Ascending aorta (tissue), 2 donors: ENCODE data around the gene CELSR2. TPM values are rescaled to one million over a fixed set of nuclear protein-coding genes. Genes with fewer than 3 reads are reported as not detected.

Source experiments
- DNase-seq, 2 donors: peaks; one replicate each; pipeline ENCODE4 v3.0.0-alpha.2; 2019; ENCODE audit warnings: low spot score in 2 of 2
- H3K27ac ChIP-seq, 2 donors: fragments of 200-600 bp; sonication (generic); one replicate each; pipeline ENCODE4 v1.5.1; 2016 to 2017; ENCODE audit warnings: mild to moderate bottlenecking in 1 of 2
- H3K27me3 ChIP-seq: fragments of 200-600 bp; sonication (generic); one replicate; pipeline ENCODE4 v1.5.1; 2017
- H3K36me3 ChIP-seq, 2 donors: fragments of 200-600 bp; sonication (generic); one replicate each; pipeline ENCODE4 v1.5.1; 2016
- H3K4me1 ChIP-seq, 2 donors: fragments of 200-600 bp; sonication (generic); one replicate each; pipeline ENCODE4 v1.5.1; 2016 to 2017; ENCODE audit warnings: mild to moderate bottlenecking in 1 of 2
- H3K4me3 ChIP-seq, 2 donors: fragments of 200-600 bp; sonication (generic); one replicate each; pipeline ENCODE4 v1.5.1; 2016 to 2017; ENCODE audit warnings: mild to moderate bottlenecking in 1 of 2
- H3K9me3 ChIP-seq, 2 donors: fragments of 200-600 bp; sonication (generic); one replicate each; pipeline ENCODE4 v1.5.1; 2016
- CTCF ChIP-seq, 3 experiments: fragments of 200-600 bp in 2 of 3; fragments of 450-650 bp in 1 of 3; sonication (generic) in 2 of 3; IDR thresholded peaks; one replicate each; pipeline ENCODE4 v1.5.1; 2016 to 2019; ENCODE audit warnings: antibody characterized with exemption in 3 of 3, mild to moderate bottlenecking in 1 of 3, moderate library complexity in 1 of 3
- intact Hi-C: fragments of 100-400 bp; cut with DNase I; formaldehyde crosslinking; loops from one replicate; pipeline ENCODE4 v1.15.1; 2023
- total RNA-seq: library from RNA; depleted of rRNA; stranded (reverse); fragments of >200 nt; gene quantifications from one replicate; pipeline ENCODE4 v1.1.0, GENCODE V29; 2016

The CELSR2 gene
- total RNA-seq, 1 donor from 2014 or later = 3.6 TPM

- no peak for DNase-seq
- H3K4me3 ChIP-seq = no peak overlapping the region
- intact Hi-C loops = no loop called here
- H3K4me1 ChIP-seq = no peaks in the 10 kb centered on the region
- H3K27me3 ChIP-seq = no peaks in the 10 kb centered on the region
- TF ChIP-seq CTCF (IDR thresholded peaks at IDR 0.05) = no peak
- peaks cover 80 to 98% of the 10 kb centered on the region in 2 donors for H3K36me3 ChIP-seq
- H3K9me3 ChIP-seq = no peaks in the 10 kb centered on the region
- no peak overlapping the region for H3K27ac ChIP-seq
Measured at GRCh38 chr1:109314795-109315194, 65.5 kb downstream of the CELSR2 start.

GRCh38 chr1:109315288-109315687 is 65.9 kb downstream of the CELSR2 start:
- Histone ChIP-seq H3K27ac (no peak overlapping the region), H3K36me3 (peaks cover 83 to 98% of the 10 kb centered on the region in 2 donors)
- intact Hi-C loops = no loop called here

GRCh38 chr1:109316506-109316905 is 67.2 kb downstream of the CELSR2 start:
- Histone ChIP-seq H3K27ac (no peak overlapping the region), H3K36me3 (peaks cover 85 to 98% of the 10 kb centered on the region in 2 donors), H3K27me3 (no peaks in the 10 kb centered on the region), H3K4me3 (no peak overlapping the region), H3K4me1 (no peaks in the 10 kb centered on the region), H3K9me3 (no peaks in the 10 kb centered on the region)
- TF ChIP-seq CTCF (IDR thresholded peaks at IDR 0.05) = no peak
- intact Hi-C loops = no loop called here
- no peak for DNase-seq

More at GRCh38 chr1:109315288-109315687, 65.9 kb downstream of the CELSR2 start:
- DNase-seq = no peak
- Histone ChIP-seq H3K4me1 (no peaks in the 10 kb centered on the region), H3K27me3 (no peaks in the 10 kb centered on the region), H3K9me3 (no peaks in the 10 kb centered on the region), H3K4me3 (no peak overlapping the region)
- TF ChIP-seq CTCF (IDR thresholded peaks at IDR 0.05) = no peak

- Histone ChIP-seq H3K4me1 (no peaks in the 10 kb centered on the region), H3K27ac (no peak overlapping the region), H3K36me3 (peaks cover 92 to 100% of the 10 kb centered on the region in 2 donors), H3K9me3 (no peaks in the 10 kb centered on the region), H3K4me3 (no peak overlapping the region), H3K27me3 (no peaks in the 10 kb centered on the region)
- intact Hi-C loops = no loop called here
- no peak for TF ChIP-seq CTCF (IDR thresholded peaks at IDR 0.05)
- DNase-seq = no peak
Measured at GRCh38 chr1:109319114-109319513, 69.8 kb downstream of the CELSR2 start.

GRCh38 chr1:109322974-109323373 is 73.6 kb downstream of the CELSR2 start:
- H3K27ac ChIP-seq = no peak overlapping the region
- TF ChIP-seq CTCF (IDR thresholded peaks at IDR 0.05) = no peak
- intact Hi-C loops = no loop called here
- no peak for DNase-seq
- peaks cover 92 to 97% of the 10 kb centered on the region in 2 donors for H3K36me3 ChIP-seq
- no peaks in the 10 kb centered on the region for H3K27me3 ChIP-seq
- H3K4me3 ChIP-seq = no peak overlapping the region
- no peaks in the 10 kb centered on the region for H3K9me3 ChIP-seq
- H3K4me1 ChIP-seq = no peaks in the 10 kb centered on the region

Other genes with a start within 250 kb of the CELSR2 start
- gene WDR47, start 207.4 kb upstream of the CELSR2 start, total RNA-seq = 11.8 TPM
- gene TAF13, start 173.5 kb upstream of the CELSR2 start, total RNA-seq = 9.3 TPM
- 20.5 TPM for gene TMEM167B, start 158.8 kb upstream of the CELSR2 start, total RNA-seq
- not detected for gene ELAPOR1, start 135.4 kb upstream of the CELSR2 start, total RNA-seq
- gene SARS1, start 35.6 kb upstream of the CELSR2 start, total RNA-seq = 134 TPM
- 1.3 TPM for gene PSRC1, start 33.6 kb downstream of the CELSR2 start, total RNA-seq
- not detected for gene MYBPHL, start 57.5 kb downstream of the CELSR2 start, total RNA-seq
- 111 TPM for gene SORT1, start 148.4 kb downstream of the CELSR2 start, total RNA-seq
- 2.6 TPM for gene PSMA5, start 176.9 kb downstream of the CELSR2 start, total RNA-seq
- 8.1 TPM for gene SYPL2, start 217.0 kb downstream of the CELSR2 start, total RNA-seq
- 5.9 TPM for gene ATXN7L2, start 234.4 kb downstream of the CELSR2 start, total RNA-seq
- 26.8 TPM for gene CYB561D1, start 244.6 kb downstream of the CELSR2 start, total RNA-seq